T-cell (primary cell): Measurements from ENCODE around the gene SUSD6. TPM values are rescaled to one million over a fixed set of nuclear protein-coding genes. Genes with fewer than 3 reads are reported as not detected.

Experiments
- ATAC-seq, 4 experiments: fragments of 200-7000 bp in 3 of 4; fragments of 150-1000 bp in 1 of 4; cut with Tn5 transposase; replicated peaks in 1 of 4; 1 replicate in 3 of 4; 2 replicates in 1 of 4; pipeline ENCODE4 v1.10.0; 2021; ENCODE audit warnings: moderate library complexity in 3 of 4, mild to moderate bottlenecking in 2 of 4, moderate number of reproducible peaks in 1 of 4
- CTCF ChIA-PET, 2 donors: fragments of 300-600 bp; sonication (Branson Sonifier 250); formaldehyde crosslinking; loops; one replicate each; lab custom pipeline; 2022; ENCODE audit warnings: antibody characterized with exemption in 2 of 2; lab: Charles Lee
- POLR2A ChIA-PET, 2 donors: fragments of 300-600 bp; sonication (Branson Sonifier 250); formaldehyde crosslinking; loops; one replicate each; lab custom pipeline; 2022; ENCODE audit warnings: antibody characterized with exemption in 2 of 2; lab: Charles Lee
- DNase-seq, 35 experiments: peaks; one replicate each; pipeline versions ENCODE4 v3.0.0 to v3.0.0-alpha.2; 2013 to 2023
- H3K27ac ChIP-seq: one replicate; pipeline ENCODE4 v1.5.1; 2013; ENCODE audit warnings: low read length
- H3K27me3 ChIP-seq, 2 experiments: replicated peaks in 1 of 2; 1 replicate in 1 of 2; 2 replicates in 1 of 2; pipeline versions ENCODE4 v1.6.1 to v1.7.0; 2013; ENCODE audit warnings: low read length in 1 of 2, mixed read lengths in 1 of 2; ENCODE audit not compliant: control insufficient read depth in 2 of 2, insufficient read depth in 2 of 2; ENCODE audit errors: extremely low read depth in 1 of 2
- H3K36me3 ChIP-seq, 2 donors: 1 replicate in 1 of 2; 2 replicates in 1 of 2; pipeline versions ENCODE4 v1.6.1 to v1.7.0; 2013; ENCODE audit warnings: low read length in 1 of 2; ENCODE audit not compliant: control insufficient read depth in 2 of 2, insufficient read depth in 1 of 2; ENCODE audit errors: extremely low read depth in 1 of 2
- H3K4me1 ChIP-seq, 2 experiments: 1 replicate in 1 of 2; 2 replicates in 1 of 2; pipeline versions ENCODE4 v1.6.1 to v1.7.0; 2013; ENCODE audit warnings: low read length in 2 of 2, mixed read lengths in 1 of 2; ENCODE audit not compliant: insufficient read depth in 2 of 2, control insufficient read depth in 1 of 2; ENCODE audit errors: extremely low read depth in 1 of 2
- H3K4me3 ChIP-seq, 2 donors: 1 replicate in 1 of 2; 2 replicates in 1 of 2; pipeline versions ENCODE4 v1.5.1 to v1.7.0; 2013; ENCODE audit warnings: mild to moderate bottlenecking in 2 of 2, low read length in 1 of 2, moderate library complexity in 1 of 2; ENCODE audit not compliant: control insufficient read depth in 1 of 2; ENCODE audit errors: extremely low read depth in 1 of 2
- H3K9me3 ChIP-seq: 2 replicates; pipeline ENCODE4 v1.7.0; 2013
- H3K27ac Mint-ChIP-seq, 2 donors: one replicate each; pipeline ENCODE4 v1.8.0; 2020 to 2021; ENCODE audit warnings: mild to moderate bottlenecking in 2 of 2, mixed read lengths in 2 of 2
- H3K27me3 Mint-ChIP-seq, 2 donors: one replicate each; pipeline ENCODE4 v1.8.0; 2021 to 2022; ENCODE audit warnings: mixed read lengths in 2 of 2
- H3K36me3 Mint-ChIP-seq: one replicate; pipeline ENCODE4 v1.8.0; 2021; ENCODE audit warnings: mixed read lengths
- H3K4me1 Mint-ChIP-seq, 3 donors: one replicate each; pipeline ENCODE4 v1.8.0; 2020 to 2022; ENCODE audit warnings: mixed read lengths in 3 of 3, mild to moderate bottlenecking in 1 of 3
- H3K4me3 Mint-ChIP-seq, 3 donors: one replicate each; pipeline ENCODE4 v1.8.0; 2020 to 2022; ENCODE audit warnings: mild to moderate bottlenecking in 3 of 3, mixed read lengths in 3 of 3, moderate library complexity in 3 of 3
- H3K9me3 Mint-ChIP-seq, 3 donors: one replicate each; pipeline ENCODE4 v1.8.0; 2020 to 2022; ENCODE audit warnings: mixed read lengths in 3 of 3
- WGBS: methylation state at CpG from one replicate; pipeline ENCODE4 v1.1.5; 2013; ENCODE audit warnings: missing lambda C conversion rate; ENCODE audit not compliant: insufficient coverage; 5-methylcytosine and 5-hydroxymethylcytosine counted together
- total RNA-seq, 35 experiments: library from RNA in 6 of 35; stranded (reverse) in 6 of 35; fragments of 120-200 nt in 1 of 35; gene quantifications; one replicate each; pipeline versions ENCODE4 v1.2.1 to v1.2.4 and lab custom pipeline; 2013 to 2026

Gene SUSD6, protein sequence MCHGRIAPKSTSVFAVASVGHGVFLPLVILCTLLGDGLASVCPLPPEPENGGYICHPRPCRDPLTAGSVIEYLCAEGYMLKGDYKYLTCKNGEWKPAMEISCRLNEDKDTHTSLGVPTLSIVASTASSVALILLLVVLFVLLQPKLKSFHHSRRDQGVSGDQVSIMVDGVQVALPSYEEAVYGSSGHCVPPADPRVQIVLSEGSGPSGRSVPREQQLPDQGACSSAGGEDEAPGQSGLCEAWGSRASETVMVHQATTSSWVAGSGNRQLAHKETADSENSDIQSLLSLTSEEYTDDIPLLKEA
- total RNA-seq (10 to 100 TPM; 53.5 to 75.5 (median 60.4) TPM), total RNA-seq (lab: John Stamatoyannopoulos, UW) (62.1 to 267 (median 114) reads per million in 29 experiments)
- 35.1 TPM for total RNA-seq (2013)

- Histone ChIP-seq H3K9me3 (no peaks in the 10 kb centered on the region), H3K4me1 (peaks cover 45 to 54% of the 10 kb centered on the region in 2 experiments), H3K36me3 (no peaks in the 10 kb centered on the region), H3K4me3 (peak within 1 kb of the TSS; percentile 70 to 78), H3K27me3 (no peaks in the 10 kb centered on the region), H3K27ac (peak within 1 kb of the TSS; percentile 86)
- DNase-seq (peak; percentile 78 to 93 (median 85)), ATAC-seq (peak; percentile 79 to 82 (median 80))
- Mint-ChIP-seq H3K4me3 (peak within 1 kb of the TSS; percentile 94 to 97 (median 97)), H3K4me1 (peaks cover 59 to 63% (median 61%) of the 10 kb centered on the region in 3 donors), H3K9me3 (no peaks in the 10 kb centered on the region), H3K27me3 (no peaks in the 10 kb centered on the region), H3K36me3 (no peaks in the 10 kb centered on the region), H3K27ac (peak within 1 kb of the TSS; percentile 97 to 100)
- ChIA-PET POLR2A (interaction anchor here (0.5 to 2.5 kb wide), 10 partner anchors 13 to 1429 kb away, joined by 3 to 15 read pairs (median 4); partner anchors contain the start of gene SRSF5 (in 1 of the 2)), CTCF (interaction anchor here (0.6 to 0.9 kb wide), 5 partner anchors 7 to 79 kb away, joined by 3 to 8 read pairs (median 3); no protein-coding TSS in a partner anchor)
- 0% methylated on average over 74 of the region's 105 CpGs for WGBS
Observed at GRCh38 chr14:69611172-69612013, at the start of gene SUSD6. TSS of gene SUSD6 (plus strand) at chr14:69611596. CDS start at chr14:69658593, 46,997 bp downstream.

DNA sequence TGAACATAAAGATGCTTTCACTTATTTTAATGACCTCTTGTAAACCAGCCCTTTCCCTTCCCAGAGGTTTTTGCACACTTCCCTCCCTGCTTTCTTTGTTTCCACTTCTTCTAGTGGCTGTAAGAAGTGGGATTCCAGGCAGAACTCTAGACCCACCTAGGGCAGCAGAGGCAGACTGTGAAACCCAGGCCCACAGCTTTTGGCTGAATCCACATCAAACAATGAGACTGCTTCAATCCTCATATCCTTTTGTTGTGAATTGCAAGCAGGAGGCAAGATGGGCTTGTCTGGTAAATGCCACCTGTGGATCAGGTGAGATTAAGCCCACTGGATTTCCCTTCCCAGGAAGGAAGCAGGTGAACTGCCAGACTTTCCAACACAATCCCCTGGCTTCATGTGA lies 49.5 kb upstream of the SUSD6 start:
- CTCF ChIA-PET = no interaction called here
- DNase-seq (no peak), ATAC-seq (no peak)
- no peak overlapping the region for H3K4me3 Mint-ChIP-seq
- H3K9me3 Mint-ChIP-seq = no peaks in the 10 kb centered on the region
- Histone ChIP-seq H3K4me1 (no peaks in the 10 kb centered on the region), H3K27ac (no peak overlapping the region), H3K36me3 (no peaks in the 10 kb centered on the region), H3K27me3 (peaks cover 0 to 31% of the 10 kb centered on the region in 2 experiments), H3K9me3 (no peaks in the 10 kb centered on the region), H3K4me3 (no peak overlapping the region)
- H3K4me1 Mint-ChIP-seq = no peaks in the 10 kb centered on the region
- no peak overlapping the region for H3K27ac Mint-ChIP-seq
- POLR2A ChIA-PET = no interaction called here
- H3K27me3 Mint-ChIP-seq = peaks cover 45 to 55% of the 10 kb centered on the region in 2 donors
- no peaks in the 10 kb centered on the region for H3K36me3 Mint-ChIP-seq

GRCh38 chr14:69567563-69567962 lies 43.8 kb upstream of the SUSD6 start:
- Mint-ChIP-seq H3K9me3 (no peaks in the 10 kb centered on the region), H3K4me3 (no peak overlapping the region), H3K27me3 (peaks cover 62% of the 10 kb centered on the region in 2 donors), H3K4me1 (peaks cover 0 to 6% (median 2%) of the 10 kb centered on the region in 3 donors), H3K27ac (no peak overlapping the region), H3K36me3 (no peaks in the 10 kb centered on the region)
- Histone ChIP-seq H3K9me3 (no peaks in the 10 kb centered on the region), H3K4me1 (peaks cover 0 to 8% of the 10 kb centered on the region in 2 experiments), H3K4me3 (no peak overlapping the region), H3K27ac (no peak overlapping the region), H3K27me3 (peaks cover 22 to 35% of the 10 kb centered on the region in 2 experiments), H3K36me3 (no peaks in the 10 kb centered on the region)
- DNase-seq = no peak
- no peak for ATAC-seq
- POLR2A ChIA-PET = no interaction called here
- CTCF ChIA-PET = interaction anchor here in 1 of 2 donors (0.6 kb wide), 1 partner anchor 1489 kb away, joined by 5 read pairs; no protein-coding TSS in a partner anchor
- WGBS = 67% methylated on average over 1 of the region's 5 CpGs

GRCh38 chr14:69569859-69570258 lies 41.5 kb upstream of the SUSD6 start:
- Mint-ChIP-seq H3K36me3 (no peaks in the 10 kb centered on the region), H3K4me1 (peaks cover 11 to 20% (median 14%) of the 10 kb centered on the region in 3 donors), H3K27me3 (peaks cover 62 to 69% of the 10 kb centered on the region in 2 donors), H3K27ac (no peak overlapping the region), H3K4me3 (no peak overlapping the region), H3K9me3 (no peaks in the 10 kb centered on the region)
- Histone ChIP-seq H3K9me3 (no peaks in the 10 kb centered on the region), H3K36me3 (no peaks in the 10 kb centered on the region), H3K27me3 (peaks cover 24 to 49% of the 10 kb centered on the region in 2 experiments), H3K4me1 (peaks cover 2 to 27% of the 10 kb centered on the region in 2 experiments), H3K4me3 (no peak overlapping the region), H3K27ac (no peak overlapping the region)
- ChIA-PET POLR2A (no interaction called here), CTCF (interaction anchor here (0.5 to 0.7 kb wide), 2 partner anchors 54 to 635 kb away, joined by 3 read pairs; no protein-coding TSS in a partner anchor)
- DNase-seq = no peak
- ATAC-seq = no peak
- WGBS = 25% methylated on average over 1 of the region's 2 CpGs

DNA sequence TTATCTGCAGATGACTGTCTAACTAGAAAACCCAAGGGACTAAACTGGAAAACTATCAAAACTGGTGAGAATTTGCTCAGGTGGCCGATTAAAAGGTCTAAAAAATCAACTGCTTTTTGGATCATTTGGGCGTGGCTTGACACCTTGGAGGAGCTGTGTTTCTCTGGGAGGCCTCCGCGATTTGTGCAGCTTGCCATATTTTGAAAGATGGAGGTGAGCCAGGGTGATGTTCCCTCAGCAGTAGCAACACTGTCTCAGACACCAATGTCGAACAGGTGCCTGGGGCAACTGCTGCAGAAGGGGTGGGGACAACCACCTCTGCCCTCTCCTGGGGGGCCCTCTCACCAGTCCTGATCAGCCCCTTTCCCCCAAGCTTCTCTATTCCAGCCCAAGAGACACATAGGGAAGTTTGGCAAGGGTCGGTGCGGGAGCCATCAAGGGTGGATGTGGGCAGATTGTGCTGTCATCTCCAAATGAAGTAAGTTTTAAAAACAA lies 40.5 kb upstream of the SUSD6 start:
- H3K4me3 ChIP-seq = no peak overlapping the region
- H3K4me1 Mint-ChIP-seq = peaks cover 12 to 20% (median 14%) of the 10 kb centered on the region in 3 donors
- H3K9me3 Mint-ChIP-seq = no peaks in the 10 kb centered on the region
- DNase-seq = no peak
- H3K36me3 ChIP-seq = no peaks in the 10 kb centered on the region
- H3K36me3 Mint-ChIP-seq = no peaks in the 10 kb centered on the region
- no peak overlapping the region for H3K27ac Mint-ChIP-seq
- no peak for ATAC-seq
- H3K27ac ChIP-seq = no peak overlapping the region
- ChIA-PET POLR2A (no interaction called here), CTCF (no interaction called here)
- 82% methylated on average over 3 of the region's 7 CpGs for WGBS
- peaks cover 58 to 67% of the 10 kb centered on the region in 2 donors for H3K27me3 Mint-ChIP-seq
- H3K4me3 Mint-ChIP-seq = peak overlapping the region in 2 of 3 donors; percentile 13 to 61
- H3K4me1 ChIP-seq = peaks cover 2 to 27% of the 10 kb centered on the region in 2 experiments
- H3K9me3 ChIP-seq = no peaks in the 10 kb centered on the region
- peaks cover 27 to 54% of the 10 kb centered on the region in 2 experiments for H3K27me3 ChIP-seq
